PC-9 (cell line): ENCODE data around the gene SLC12A3. TPM values are rescaled to one million over a fixed set of nuclear protein-coding genes. Genes with fewer than 3 reads are reported as not detected.

Experiments
- BruUV-seq: library from RNA; stranded (reverse); fragments of 400-500 nt; replicated peaks from 2 replicates; lab custom pipeline; 2021; lab: Mats Ljungman, UMichigan
- CTCF ChIA-PET: fragments of 300-600 bp; sonication (Branson Sonifier 250); formaldehyde crosslinking; loops from one replicate; lab custom pipeline; 2022; ENCODE audit warnings: antibody characterized with exemption; lab: Charles Lee
- POLR2A ChIA-PET: fragments of 300-600 bp; sonication (Branson Sonifier 250); formaldehyde crosslinking; loops from one replicate; lab custom pipeline; 2022; ENCODE audit warnings: antibody characterized with exemption; ENCODE audit not compliant: unreplicated experiment; lab: Charles Lee
- DNase-seq, 2 experiments: peaks; one replicate each; pipeline versions ENCODE4 v3.0.0 to v3.0.0-alpha.2; 2015 to 2022; ENCODE audit warnings: mixed read lengths in 1 of 2
- H2AFZ ChIP-seq: fragments of 200-600 bp; sonication (generic); 2 replicates; pipeline ENCODE4 v1.8.1; 2017; ENCODE audit warnings: antibody characterized with exemption
- H3F3A ChIP-seq: fragments of 200-600 bp; sonication (generic); 2 replicates; pipeline ENCODE4 v1.8.1; 2017; ENCODE audit warnings: antibody characterized with exemption, mild to moderate bottlenecking, low read depth; ENCODE audit not compliant: insufficient read depth
- H3K27ac ChIP-seq: fragments of 200-600 bp; sonication (generic); 2 replicates; pipeline ENCODE4 v1.6.1; 2016; ENCODE audit warnings: mixed run types
- H3K27me3 ChIP-seq: fragments of 200-600 bp; sonication (generic); 2 replicates; pipeline ENCODE4 v1.6.1; 2016; ENCODE audit warnings: low read depth, mixed run types; ENCODE audit not compliant: insufficient read depth
- H3K36me3 ChIP-seq: fragments of 200-600 bp; sonication (generic); 2 replicates; pipeline ENCODE4 v1.6.1; 2016; ENCODE audit warnings: low read depth, mixed run types
- H3K4me1 ChIP-seq: fragments of 200-600 bp; sonication (generic); replicated peaks from 2 replicates; pipeline ENCODE4 v1.6.1; 2016; ENCODE audit warnings: mixed run types; ENCODE audit not compliant: insufficient read depth
- H3K4me2 ChIP-seq: fragments of 200-600 bp; sonication (generic); 2 replicates; pipeline ENCODE4 v1.6.1; 2017; ENCODE audit warnings: mixed run types
- H3K4me3 ChIP-seq: fragments of 200-600 bp; sonication (generic); 2 replicates; pipeline ENCODE4 v1.6.1; 2016; ENCODE audit warnings: mixed run types
- H3K79me2 ChIP-seq: fragments of 200-600 bp; sonication (generic); 2 replicates; pipeline ENCODE4 v1.6.1; 2017; ENCODE audit warnings: low read depth, mixed run types
- H3K9me2 ChIP-seq: fragments of 200-600 bp; sonication (generic); 2 replicates; pipeline ENCODE4 v1.8.1; 2017; ENCODE audit warnings: mild to moderate bottlenecking; ENCODE audit not compliant: insufficient read depth
- H3K9me3 ChIP-seq: fragments of 200-600 bp; sonication (generic); 2 replicates; pipeline ENCODE4 v1.8.1; 2016; ENCODE audit warnings: low read depth; ENCODE audit not compliant: insufficient read depth
- H4K20me1 ChIP-seq: fragments of 200-600 bp; sonication (generic); 2 replicates; pipeline ENCODE4 v1.8.1; 2017; ENCODE audit not compliant: insufficient read depth
- CTCF ChIP-seq: fragments of 200-600 bp; sonication (generic); conservative IDR thresholded peaks from 2 replicates; pipeline ENCODE4 v1.6.1; 2017; ENCODE audit warnings: mixed run types, antibody characterized with exemption, mild to moderate bottlenecking, moderate library complexity
- EZH2 ChIP-seq: fragments of 200-600 bp; sonication (generic); IDR thresholded peaks from 2 replicates; pipeline ENCODE4 v1.8.0; 2017; ENCODE audit warnings: antibody characterized with exemption, low read depth
- intact Hi-C: fragments of 100-400 bp; cut with micrococcal nuclease; formaldehyde crosslinking; loops from one replicate; pipeline ENCODE4 v1.10.0; 2022; ENCODE audit not compliant: unreplicated experiment
- total RNA-seq: library from RNA; stranded (reverse); gene quantifications from 2 replicates; pipeline ENCODE4 v1.2.3, GENCODE V29; 2021

The SLC12A3 gene
- total RNA-seq, 1 experiment from 2014 or later: 0.26 TPM

GRCh38 chr16:56877486-56878182 is 12.6 kb downstream of the SLC12A3 start:
- no peak for DNase-seq
- H3K9me2 ChIP-seq: no peaks in the 10 kb centered on the region
- H3F3A ChIP-seq: no peaks in the 10 kb centered on the region
- no peak overlapping the region for H2AFZ ChIP-seq
- no peak overlapping the region for H3K27ac ChIP-seq
- H4K20me1 ChIP-seq: no peaks in the 10 kb centered on the region
- H3K9me3 ChIP-seq: no peaks in the 10 kb centered on the region
- ChIA-PET POLR2A (no interaction called here), CTCF (no interaction called here)
- TF ChIP-seq CTCF (no peak), EZH2 (no peak)
- no peaks in the 10 kb centered on the region for H3K27me3 ChIP-seq
- H3K79me2 ChIP-seq: no peaks in the 10 kb centered on the region
- intact Hi-C loops: no loop called here
- no peaks in the 10 kb centered on the region for H3K4me1 ChIP-seq
- H3K4me3 ChIP-seq: no peak overlapping the region
- no peak overlapping the region for H3K4me2 ChIP-seq
- BruUV-seq: no TSS peak
- H3K36me3 ChIP-seq: no peaks in the 10 kb centered on the region

GRCh38 chr16:56878282-56878854 is 13.4 kb downstream of the SLC12A3 start:
- Histone ChIP-seq H3K9me3 (no peaks in the 10 kb centered on the region), H3K27me3 (no peaks in the 10 kb centered on the region), H2AFZ (no peak overlapping the region), H4K20me1 (no peaks in the 10 kb centered on the region), H3K79me2 (no peaks in the 10 kb centered on the region), H3K4me2 (no peak overlapping the region), H3K9me2 (no peaks in the 10 kb centered on the region), H3K4me1 (no peaks in the 10 kb centered on the region), H3F3A (no peaks in the 10 kb centered on the region), H3K36me3 (no peaks in the 10 kb centered on the region), H3K4me3 (no peak overlapping the region), H3K27ac (no peak overlapping the region)
- intact Hi-C loops: no loop called here
- BruUV-seq: no TSS peak
- TF ChIP-seq EZH2: no peak
- no peak for TF ChIP-seq CTCF
- CTCF ChIA-PET: no interaction called here
- DNase-seq: no peak
- POLR2A ChIA-PET: no interaction called here

GRCh38 chr16:56879276-56879675 is 14.3 kb downstream of the SLC12A3 start:
- CTCF ChIA-PET: no interaction called here
- no peaks in the 10 kb centered on the region for H3K27me3 ChIP-seq
- DNase-seq: no peak
- intact Hi-C loops: no loop called here
- H4K20me1 ChIP-seq: no peaks in the 10 kb centered on the region
- no peaks in the 10 kb centered on the region for H3K9me3 ChIP-seq
- POLR2A ChIA-PET: no interaction called here
- no peak overlapping the region for H3K4me3 ChIP-seq
- H3K79me2 ChIP-seq: no peaks in the 10 kb centered on the region
- H3K36me3 ChIP-seq: no peaks in the 10 kb centered on the region
- BruUV-seq: no TSS peak
- H3K9me2 ChIP-seq: no peaks in the 10 kb centered on the region
- H3K27ac ChIP-seq: no peak overlapping the region
- no peak overlapping the region for H3K4me2 ChIP-seq
- no peaks in the 10 kb centered on the region for H3F3A ChIP-seq
- no peak overlapping the region for H2AFZ ChIP-seq
- H3K4me1 ChIP-seq: no peaks in the 10 kb centered on the region
- no peak for TF ChIP-seq EZH2
- no peak for TF ChIP-seq CTCF
